Stimulated activated CD4-positive, alpha-beta T cell treated with anti-CD3 and anti-CD28 coated beads, Interleukin-15, amount 100 ng/mL, for 24 hours (primary cell): ENCODE results near the gene GAL3ST3.
"Not testable (repeated sequence)": the region's sequence is repeated elsewhere in the genome, so short reads cannot be mapped to it uniquely, and the experiment has no call there.

ENCODE experiments used
- DNase-seq: peaks from one replicate; pipeline ENCODE4 v3.0.0-alpha.2; 2020

GAL3ST3 gene

DNA sequence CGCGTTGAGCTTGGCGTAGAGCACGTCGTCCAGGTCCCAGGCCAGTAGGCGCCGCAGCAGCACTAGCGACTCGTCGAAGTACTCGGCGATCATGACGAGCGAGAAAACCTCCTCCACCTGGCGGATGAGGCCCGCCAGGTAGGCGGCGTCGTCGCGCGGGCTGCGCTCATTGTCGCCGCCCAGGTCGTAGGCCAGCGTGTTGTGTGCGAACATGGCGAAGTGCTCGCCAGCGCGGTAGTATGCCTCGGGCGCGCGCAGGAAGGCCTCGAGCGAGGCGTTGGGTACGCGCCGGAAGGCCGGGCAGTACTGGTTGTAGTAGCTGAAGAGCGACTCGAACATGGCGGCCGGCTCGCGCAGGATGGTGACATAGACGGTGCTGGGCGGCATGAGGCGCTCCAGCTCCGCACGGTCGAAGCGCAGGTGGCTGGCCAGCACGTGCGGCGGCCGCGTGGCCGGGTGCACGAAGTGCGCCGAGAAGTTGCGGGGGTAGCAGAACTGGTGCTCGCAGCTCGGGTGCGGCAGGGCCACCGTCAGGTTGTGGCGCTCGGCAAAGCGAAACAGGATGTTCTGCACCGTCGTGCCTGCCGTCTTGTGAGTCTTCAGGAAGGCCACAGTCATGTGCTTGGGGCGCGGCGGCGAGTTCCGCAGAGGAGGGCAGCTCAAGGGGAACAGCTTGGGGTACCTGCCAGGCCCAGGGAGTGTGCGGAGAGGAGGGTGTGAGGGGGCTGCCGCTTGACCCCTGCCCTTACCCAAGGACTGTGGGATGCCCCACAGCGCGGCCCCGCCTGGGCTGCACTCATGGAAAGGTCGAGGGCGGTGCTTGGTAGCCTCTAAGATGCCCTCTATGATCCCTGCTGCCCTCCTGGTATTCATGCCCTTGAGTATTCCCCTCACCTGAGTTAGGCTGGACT is 5.7 kb downstream of the GAL3ST3 start:
- no peak for DNase-seq

GRCh38 chr11:66042227-66042995 is 6.5 kb downstream of the GAL3ST3 start:
- no peak for DNase-seq

DNA sequence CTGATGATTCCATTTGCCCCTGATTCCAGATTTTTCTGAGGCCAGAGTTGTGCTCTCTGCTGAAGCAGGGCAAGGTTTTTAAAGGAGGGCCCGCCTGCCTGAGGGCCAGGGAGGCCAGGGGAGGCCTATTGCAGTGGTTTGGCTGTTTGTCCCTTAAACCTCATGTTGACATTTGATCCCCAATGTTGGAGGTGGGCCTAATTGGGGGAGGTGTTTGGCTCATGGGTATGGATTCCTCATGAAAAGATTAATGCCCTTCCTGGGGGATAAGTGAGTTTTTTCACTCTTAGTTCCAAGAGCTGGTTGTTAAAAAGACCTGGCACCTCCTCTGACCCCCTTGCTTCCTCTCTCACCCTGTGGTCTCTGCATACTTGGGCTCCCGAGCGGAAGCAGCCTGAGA is 9.2 kb downstream of the GAL3ST3 start:
- no peak for DNase-seq

DNA sequence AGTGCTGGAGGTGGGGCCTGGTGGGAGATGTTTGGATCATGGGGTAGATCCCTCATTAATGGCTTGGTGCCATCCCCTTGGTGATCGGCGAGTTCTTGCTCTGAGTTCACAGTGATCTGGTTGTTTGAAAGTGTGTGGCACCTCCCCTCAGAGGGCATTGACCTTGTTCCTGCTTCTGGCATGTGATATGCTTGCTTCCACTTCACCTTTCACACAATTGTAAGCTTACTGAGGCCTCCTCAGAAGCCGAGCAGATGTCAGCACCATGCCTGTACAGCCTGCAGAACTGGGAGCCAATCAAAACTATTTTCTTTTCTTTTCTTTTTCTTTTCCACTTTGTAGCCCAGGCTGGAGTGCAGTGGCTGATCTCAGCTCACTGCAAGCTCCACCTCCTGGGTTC is 11.6 kb downstream of the GAL3ST3 start:
- no peak for DNase-seq

DNA sequence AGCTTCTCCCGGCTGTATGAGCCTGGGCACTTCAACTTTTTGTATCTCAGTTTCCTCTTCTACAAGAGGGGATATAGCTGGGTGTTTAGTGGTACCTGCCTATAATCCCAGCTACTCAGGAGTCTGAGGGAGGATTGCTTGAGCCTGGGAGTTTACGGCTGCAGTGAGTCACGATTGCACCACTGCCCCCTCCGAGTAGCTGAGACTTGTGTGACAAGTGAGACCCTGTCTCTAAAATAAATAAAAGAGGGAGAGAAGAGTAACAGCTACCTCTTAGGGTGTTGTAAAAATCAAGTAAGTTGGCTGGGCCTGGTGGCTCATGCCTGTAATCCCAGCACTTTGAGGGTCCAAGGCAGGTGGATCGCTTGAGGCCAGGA is 12.6 kb downstream of the GAL3ST3 start:
- no peak for DNase-seq

DNA sequence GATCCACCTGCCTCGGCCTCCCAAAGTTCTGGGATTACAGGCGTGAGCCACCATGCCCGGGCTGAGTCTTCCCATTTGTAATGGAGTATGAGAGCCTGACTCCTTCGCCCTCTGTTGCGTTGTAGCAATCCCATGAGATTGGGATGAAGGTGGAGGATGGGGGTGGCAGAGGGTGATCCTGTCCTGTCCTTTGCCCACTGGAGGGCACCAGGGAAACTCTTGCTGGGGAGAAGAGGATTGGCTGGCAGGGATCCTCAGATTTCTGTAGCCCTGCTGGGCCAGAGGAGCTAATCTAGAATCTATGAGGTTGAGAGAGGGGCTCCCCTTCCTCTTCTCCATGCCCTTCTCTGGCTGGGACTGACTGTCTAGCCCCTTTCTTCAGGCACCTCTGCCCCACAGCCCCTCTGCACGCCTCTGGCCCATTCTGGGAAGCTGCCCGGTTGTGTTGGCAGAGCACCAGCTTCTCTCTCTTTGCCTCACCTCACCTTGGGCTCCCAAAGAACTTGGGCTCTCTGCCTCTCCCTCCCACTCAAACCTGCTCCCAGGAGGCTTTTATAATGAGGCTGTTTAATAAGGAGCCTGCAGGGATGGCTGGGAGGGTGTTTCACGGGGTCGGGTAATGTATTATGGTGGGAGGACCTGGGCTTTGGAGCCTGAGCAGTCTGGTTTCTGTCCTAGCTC is 13.2 kb downstream of the GAL3ST3 start:
- DNase-seq = no peak

DNA sequence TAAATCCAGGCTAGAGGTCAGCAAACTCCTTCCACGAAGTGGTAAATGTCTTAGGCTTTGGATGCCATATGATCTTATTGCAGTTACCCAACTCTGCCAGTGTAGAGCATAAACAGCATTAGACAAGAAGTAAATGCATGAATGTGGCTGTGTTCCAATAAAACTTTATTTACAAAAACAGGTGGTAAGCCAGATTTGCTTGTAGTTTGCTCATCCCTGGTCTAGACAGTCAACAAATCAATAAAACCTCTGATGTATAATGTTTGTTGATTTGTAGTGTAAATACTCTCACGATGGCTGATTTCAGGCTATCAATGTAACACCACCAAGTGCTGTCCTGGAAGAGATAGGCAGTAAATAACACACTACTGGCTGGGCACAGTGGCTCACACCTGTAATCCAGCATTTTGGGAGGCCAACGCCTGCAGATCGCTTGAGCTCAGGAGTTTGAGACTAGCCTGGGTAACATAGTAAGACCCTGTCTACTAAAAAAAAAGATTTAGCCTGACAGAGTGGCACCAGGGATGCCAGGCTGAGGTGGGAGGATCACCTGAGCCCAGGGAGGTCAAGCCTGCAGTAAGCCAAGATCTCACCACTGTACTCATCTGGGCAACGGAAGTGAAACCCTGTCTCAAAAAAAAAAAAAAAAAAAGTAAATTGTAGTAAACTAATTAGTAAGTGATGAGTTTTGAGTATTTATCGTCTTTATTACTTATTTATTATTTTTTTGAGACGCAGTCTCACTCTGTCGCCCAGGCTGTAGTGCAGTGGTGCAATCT is 15.8 kb downstream of the GAL3ST3 start:
- no peak for DNase-seq

DNA sequence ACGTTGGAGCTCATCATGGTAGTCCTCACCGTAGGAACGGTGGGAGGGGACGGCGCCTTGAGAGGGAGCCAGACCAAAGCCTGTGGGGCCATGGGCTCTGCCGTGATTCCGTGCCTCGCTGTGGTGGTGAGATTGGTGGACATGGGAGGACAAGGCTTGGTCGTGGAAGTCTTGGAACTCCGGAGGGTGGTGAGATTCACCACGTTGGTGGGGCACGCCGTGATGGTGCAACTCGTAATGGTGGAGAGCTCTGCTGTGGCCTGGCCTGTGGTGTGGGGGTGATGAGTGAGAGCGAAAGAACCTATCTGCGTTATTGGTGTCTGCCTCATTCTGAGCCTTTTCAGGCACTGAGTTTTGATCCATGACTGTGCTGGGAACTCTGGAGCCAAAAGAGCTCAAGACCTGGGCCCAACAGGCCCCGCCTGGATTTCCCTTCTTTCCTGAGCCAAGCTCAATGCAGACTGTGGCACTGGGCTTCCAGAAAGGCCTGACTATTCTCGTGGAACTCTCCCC is 22.9 kb downstream of the GAL3ST3 start, which contains the start of gene CATSPER1:
Gene CATSPER1, minus strand, starts transcription at position 463 of the 513 bp plus-strand sequence. Its CDS starts 100 bp downstream, at position 363.
- no peak for DNase-seq

- DNase-seq = not testable (repeated sequence)
Observed at GRCh38 chr11:66023186-66023440, 25.8 kb downstream of the GAL3ST3 start.

DNA sequence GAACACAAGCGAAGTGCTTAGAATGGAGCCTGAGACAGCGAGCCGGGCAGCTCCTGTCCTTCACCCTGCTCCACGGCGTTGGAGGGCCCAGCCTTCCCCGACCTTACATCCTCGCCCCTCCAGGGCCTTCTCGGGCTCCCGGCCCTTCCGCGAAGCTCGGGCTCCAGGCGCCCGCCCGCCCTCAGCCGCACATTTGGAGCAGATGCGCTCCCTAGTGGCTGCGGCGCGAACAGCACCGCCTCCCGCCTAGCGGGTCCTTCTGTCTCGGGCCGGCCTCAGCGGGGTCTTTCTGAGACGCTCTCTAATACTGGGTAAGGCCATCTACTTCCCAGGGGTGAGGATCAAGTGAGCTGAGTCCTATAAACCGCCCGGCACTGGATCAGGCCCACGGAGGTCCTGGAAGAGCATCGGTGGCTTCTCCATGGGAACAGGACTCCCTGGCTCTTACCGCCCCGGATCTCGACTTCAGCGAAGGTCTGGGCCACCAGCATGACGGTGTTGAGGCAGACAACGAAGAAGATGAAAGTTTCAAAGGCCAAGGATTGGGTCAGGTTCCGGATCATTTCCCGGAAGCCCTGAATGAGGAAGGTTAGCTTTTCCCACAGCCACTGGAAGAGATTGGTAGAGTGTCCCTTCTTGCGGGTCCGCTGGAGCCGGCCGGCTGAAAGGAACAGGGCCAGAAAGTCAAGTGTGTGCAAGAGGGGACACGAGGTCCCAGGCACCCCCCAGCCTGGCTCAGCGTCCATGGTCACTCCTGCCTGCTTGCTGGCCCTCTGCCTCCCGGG is 26.4 kb downstream of the GAL3ST3 start:
- peak; percentile 87 for DNase-seq

DNA sequence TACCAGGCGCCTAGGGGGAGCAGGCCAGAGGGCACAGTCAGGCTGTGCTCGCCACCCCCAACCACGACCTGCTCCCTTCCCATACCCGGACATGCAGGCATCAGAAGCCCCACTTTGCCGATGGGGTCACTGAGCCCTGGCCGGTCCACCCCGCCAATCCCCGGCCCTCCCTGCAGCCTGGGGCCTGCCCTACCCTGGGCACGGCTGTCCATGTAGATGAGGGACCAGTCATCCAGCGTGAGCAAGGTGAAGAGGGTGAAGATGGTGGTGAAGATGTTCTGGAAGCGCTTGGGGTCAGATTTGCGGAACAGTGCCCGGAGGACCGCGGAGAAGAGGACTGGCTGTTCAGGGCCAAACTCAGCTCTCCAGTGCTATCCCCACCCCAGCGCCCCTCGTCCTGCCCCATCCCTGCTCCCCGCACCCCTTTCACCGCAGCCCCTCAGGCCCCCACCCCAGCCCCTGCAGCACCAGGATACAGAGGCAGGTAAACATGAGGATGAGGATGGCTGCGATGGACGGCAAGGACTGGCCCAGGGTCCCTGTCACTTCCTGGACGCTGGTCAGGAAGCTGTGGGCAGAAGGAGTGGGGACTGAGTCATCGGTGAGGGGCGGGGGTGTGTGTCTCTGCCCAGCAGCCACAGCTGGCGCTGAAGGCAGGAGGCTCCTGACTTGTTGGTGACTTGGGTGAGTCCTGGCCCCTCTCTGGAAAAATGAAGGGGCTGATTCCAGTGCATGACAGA is 28.2 kb downstream of the GAL3ST3 start:
- no peak for DNase-seq

DNA sequence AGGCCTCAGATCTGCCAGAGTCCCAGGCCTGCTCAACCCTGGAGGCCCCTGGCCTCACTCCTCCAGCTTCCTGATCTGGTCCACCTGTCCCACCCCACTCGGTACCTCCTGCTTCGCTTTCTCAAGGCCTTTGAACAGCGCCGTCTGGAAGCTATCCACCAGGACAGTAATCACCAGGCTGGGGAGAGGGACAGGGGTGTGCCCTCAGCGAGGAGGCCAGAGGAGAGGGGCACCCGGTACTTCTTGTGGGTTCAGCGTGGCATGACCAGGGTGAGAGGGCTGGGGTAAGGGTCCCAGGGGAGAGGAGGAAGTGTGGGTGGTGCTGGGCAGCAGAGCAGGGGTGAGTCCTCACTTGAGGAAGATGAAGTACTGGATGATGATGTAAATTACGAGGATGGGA is 28.7 kb downstream of the GAL3ST3 start:
- no peak for DNase-seq

GRCh38 chr11:66017321-66017720 is 31.6 kb downstream of the GAL3ST3 start:
- no peak for DNase-seq

GRCh38 chr11:66016793-66017177 is 32.2 kb downstream of the GAL3ST3 start:
- no peak for DNase-seq

- DNase-seq = no peak
Observed at GRCh38 chr11:66015936-66016792, 32.8 kb downstream of the GAL3ST3 start.

- no peak for DNase-seq
Observed at GRCh38 chr11:66015454-66015881, 33.5 kb downstream of the GAL3ST3 start.

- no peak for DNase-seq
Observed at GRCh38 chr11:66014804-66015453, 34.0 kb downstream of the GAL3ST3 start.

GRCh38 chr11:66013762-66014100 is 35.2 kb downstream of the GAL3ST3 start:
- no peak for DNase-seq

DNA sequence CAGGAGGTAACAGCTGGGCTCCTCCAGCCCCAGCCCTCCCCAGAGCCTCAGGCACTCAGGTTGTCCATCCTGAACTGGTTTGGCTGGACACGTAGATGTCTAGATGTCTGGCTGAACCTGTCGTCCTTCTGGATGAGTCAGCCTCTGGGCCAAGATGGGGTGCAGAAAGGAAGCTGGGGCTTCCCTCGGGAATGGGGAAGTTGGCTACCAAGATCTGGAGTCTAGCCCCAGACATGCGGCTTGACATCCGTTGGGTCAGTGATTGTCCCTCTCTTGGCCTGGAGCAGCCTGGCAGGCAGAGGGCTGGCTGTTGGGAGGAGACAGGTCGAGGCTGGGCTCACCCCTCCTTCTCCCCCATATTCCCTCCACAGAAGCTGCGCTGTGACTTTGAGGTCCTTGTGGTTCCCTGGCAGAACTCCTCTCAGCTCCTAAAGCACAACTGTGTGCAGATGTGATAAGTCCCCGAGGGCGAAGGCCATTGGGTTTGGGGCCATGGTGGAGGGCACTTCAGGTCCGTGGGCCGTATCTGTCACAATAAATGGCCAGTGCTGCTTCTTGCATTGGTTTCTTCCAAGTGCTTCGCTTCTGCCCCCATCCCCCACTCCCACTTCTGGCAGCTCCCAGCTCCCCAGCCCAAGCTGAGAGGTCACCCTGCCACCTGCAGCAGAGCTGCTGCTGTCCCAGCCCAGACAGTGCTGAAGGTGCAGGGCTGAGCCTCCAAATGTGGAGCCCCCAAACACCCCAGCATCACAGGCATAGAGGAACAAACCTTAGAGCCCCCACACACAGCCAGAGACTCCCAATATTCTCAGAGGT is 35.8 kb downstream of the GAL3ST3 start:
- DNase-seq = no peak
